ENCODE results near the gene EXOSC7.

Gene EXOSC7

GRCh38 chr3:45003859-45004258, 27.8 kb downstream of the EXOSC7 start (continued):
- TF ChIP-seq, protein P1, sequence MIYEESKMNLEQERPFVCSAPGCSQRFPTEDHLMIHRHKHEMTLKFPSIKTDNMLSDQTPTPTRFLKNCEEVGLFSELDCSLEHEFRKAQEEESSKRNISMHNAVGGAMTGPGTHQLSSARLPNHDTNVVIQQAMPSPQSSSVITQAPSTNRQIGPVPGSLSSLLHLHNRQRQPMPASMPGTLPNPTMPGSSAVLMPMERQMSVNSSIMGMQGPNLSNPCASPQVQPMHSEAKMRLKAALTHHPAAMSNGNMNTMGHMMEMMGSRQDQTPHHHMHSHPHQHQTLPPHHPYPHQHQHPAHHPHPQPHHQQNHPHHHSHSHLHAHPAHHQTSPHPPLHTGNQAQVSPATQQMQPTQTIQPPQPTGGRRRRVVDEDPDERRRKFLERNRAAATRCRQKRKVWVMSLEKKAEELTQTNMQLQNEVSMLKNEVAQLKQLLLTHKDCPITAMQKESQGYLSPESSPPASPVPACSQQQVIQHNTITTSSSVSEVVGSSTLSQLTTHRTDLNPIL (CRISPR knock-in tag; IDR thresholded peaks at IDR 0.05; ENCODE audit: low read depth) = no peak
- TF ChIP-seq ZFP3 (CRISPR knock-in tag; IDR thresholded peaks at IDR 0.05) = no peak
- TF ChIP-seq, protein P2, sequence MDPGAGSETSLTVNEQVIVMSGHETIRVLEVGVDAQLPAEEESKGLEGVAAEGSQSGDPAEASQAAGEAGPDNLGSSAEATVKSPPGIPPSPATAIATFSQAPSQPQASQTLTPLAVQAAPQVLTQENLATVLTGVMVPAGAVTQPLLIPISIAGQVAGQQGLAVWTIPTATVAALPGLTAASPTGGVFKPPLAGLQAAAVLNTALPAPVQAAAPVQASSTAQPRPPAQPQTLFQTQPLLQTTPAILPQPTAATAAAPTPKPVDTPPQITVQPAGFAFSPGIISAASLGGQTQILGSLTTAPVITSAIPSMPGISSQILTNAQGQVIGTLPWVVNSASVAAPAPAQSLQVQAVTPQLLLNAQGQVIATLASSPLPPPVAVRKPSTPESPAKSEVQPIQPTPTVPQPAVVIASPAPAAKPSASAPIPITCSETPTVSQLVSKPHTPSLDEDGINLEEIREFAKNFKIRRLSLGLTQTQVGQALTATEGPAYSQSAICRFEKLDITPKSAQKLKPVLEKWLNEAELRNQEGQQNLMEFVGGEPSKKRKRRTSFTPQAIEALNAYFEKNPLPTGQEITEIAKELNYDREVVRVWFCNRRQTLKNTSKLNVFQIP (CRISPR knock-in tag; IDR thresholded peaks at IDR 0.05; ENCODE audit: borderline replicate concordance, low read depth) = no peak

- no peak for TF ChIP-seq ZNF565 (CRISPR knock-in tag; conservative IDR thresholded peaks at IDR 0.05; ENCODE audit: low read depth)
- TF ChIP-seq ZNF8 (CRISPR knock-in tag; IDR thresholded peaks at IDR 0.05) = no peak
- no peak for TF ChIP-seq TCF4 (CRISPR knock-in tag; IDR thresholded peaks at IDR 0.05; ENCODE audit: borderline replicate concordance)
- no peak for TF ChIP-seq OSR1 (CRISPR knock-in tag; IDR thresholded peaks at IDR 0.05)
- no peak for TF ChIP-seq SNAI2 (CRISPR knock-in tag; IDR thresholded peaks at IDR 0.05)
- no peak for TF ChIP-seq PPARA (CRISPR knock-in tag; IDR thresholded peaks at IDR 0.05; ENCODE audit: borderline replicate concordance)
- ATAC-seq = no peak
Measured at GRCh38 chr3:45007091-45007490, 31.0 kb downstream of the EXOSC7 start.

GRCh38 chr3:45008117-45008516, 32.1 kb downstream of the EXOSC7 start:
- no peak for TF ChIP-seq OSR1 (CRISPR knock-in tag; IDR thresholded peaks at IDR 0.05)
- no peak for TF ChIP-seq ZFP30 (CRISPR knock-in tag; IDR thresholded peaks at IDR 0.05)
- no peak for TF ChIP-seq TCF4 (CRISPR knock-in tag; IDR thresholded peaks at IDR 0.05; ENCODE audit: borderline replicate concordance)
- no peak for TF ChIP-seq GLIS3 (CRISPR knock-in tag; IDR thresholded peaks at IDR 0.05)
- TF ChIP-seq ESRRG (CRISPR knock-in tag; IDR thresholded peaks at IDR 0.05) = no peak
- no peak for TF ChIP-seq PPARA (CRISPR knock-in tag; IDR thresholded peaks at IDR 0.05; ENCODE audit: borderline replicate concordance)
- no peak for ATAC-seq

GRCh38 chr3:45009868-45010267, 33.8 kb downstream of the EXOSC7 start:
- no peak for ATAC-seq
- no peak for TF ChIP-seq CSDC2 (CRISPR knock-in tag; IDR thresholded peaks at IDR 0.05)
- TF ChIP-seq OSR1 (CRISPR knock-in tag; IDR thresholded peaks at IDR 0.05) = no peak
- no peak for TF ChIP-seq SNAI2 (CRISPR knock-in tag; IDR thresholded peaks at IDR 0.05)
- no peak for TF ChIP-seq ESRRG (CRISPR knock-in tag; IDR thresholded peaks at IDR 0.05)

DNA sequence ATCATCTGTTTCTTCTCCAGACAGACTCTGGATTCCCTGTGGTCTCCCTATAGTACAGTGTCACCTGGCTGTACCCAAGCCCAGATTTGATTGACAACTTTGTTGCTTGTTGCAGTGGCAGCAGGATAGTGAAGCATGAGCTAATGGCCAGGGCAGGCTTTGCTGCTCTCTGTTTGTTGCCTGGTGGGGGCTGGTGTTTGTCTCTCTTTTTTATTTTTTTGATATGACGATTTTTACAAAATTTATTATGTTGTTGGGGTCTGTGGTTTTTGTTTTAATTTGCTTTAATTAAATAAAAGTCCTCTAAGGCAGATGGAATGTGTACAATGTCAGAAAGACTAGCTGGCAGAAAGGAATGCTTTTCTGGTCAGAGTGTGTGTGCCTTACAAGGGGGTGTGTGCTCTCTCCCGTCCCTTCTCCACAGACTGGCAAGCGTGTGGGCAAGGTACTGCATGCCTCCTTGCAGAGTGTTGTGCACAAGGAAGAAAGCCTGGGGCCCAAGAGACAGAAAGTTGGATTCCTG, 34.8 kb downstream of the EXOSC7 start:
- TF ChIP-seq, protein P1 (CRISPR knock-in tag; IDR thresholded peaks at IDR 0.05; ENCODE audit: low read depth) = peak; percentile 90
- TF ChIP-seq TSHZ2 (CRISPR knock-in tag; IDR thresholded peaks at IDR 0.05) (peak; percentile 57; the same call in 1 of the 2 replicates), ISL1 (CRISPR knock-in tag; IDR thresholded peaks at IDR 0.05) (peak; percentile 93), PATZ1 (CRISPR knock-in tag; IDR thresholded peaks at IDR 0.05; ENCODE audit: borderline replicate concordance) (peak; percentile 87; the same call in 1 of the 2 replicates), TOX (CRISPR knock-in tag; IDR thresholded peaks at IDR 0.05; ENCODE audit: borderline replicate concordance) (no peak)
- peak; percentile 97 for ATAC-seq
